K562 (cell line): ENCODE results near the gene CXCL1. TPM values are rescaled to one million over a fixed set of nuclear protein-coding genes. Genes with fewer than 3 reads are reported as not detected.
A peak's percentile ranks its signal among the peaks of the same experiment; 100 is the strongest.

Source experiments
- ATF7 ChIP-seq: fragments of 450-650 bp; IDR thresholded peaks from 2 replicates; pipeline ENCODE4 v1.7.1; 2014; ENCODE audit warnings: mild to moderate bottlenecking, moderate library complexity
- EHMT2 ChIP-seq: fragments of 450-650 bp; IDR thresholded peaks from 2 replicates; pipeline ENCODE4 v1.6.1; 2018; ENCODE audit warnings: antibody characterized with exemption
- EWSR1 ChIP-seq: fragments of 450-650 bp; IDR thresholded peaks from 2 replicates; pipeline ENCODE4 v1.6.1; 2018; ENCODE audit warnings: borderline replicate concordance, mild to moderate bottlenecking, low read depth, moderate library complexity; ENCODE audit not compliant: partially characterized antibody
- FOXK1 ChIP-seq: sonication (generic); formaldehyde crosslinking; IDR thresholded peaks from 2 replicates; pipeline ENCODE4 v1.8.0; 2022; ENCODE audit warnings: missing genetic modification reagents, mild to moderate bottlenecking, borderline replicate concordance
- LEF1 ChIP-seq: fragments of 450-650 bp; IDR thresholded peaks from 2 replicates; pipeline ENCODE4 v1.6.1; 2016; ENCODE audit warnings: mild to moderate bottlenecking
- POLR2H ChIP-seq: IDR thresholded peaks from 2 replicates; pipeline ENCODE4 v1.6.1; 2016; ENCODE audit warnings: missing genetic modification characterization, low read depth, mild to moderate bottlenecking, control low read depth, missing compliant biosample characterization, moderate library complexity
- SMAD1 ChIP-seq: fragments of 150-350 bp; IDR thresholded peaks from 2 replicates; pipeline ENCODE4 v1.6.1; 2014; ENCODE audit warnings: low read length, low read depth; ENCODE audit not compliant: partially characterized antibody
- SMAD2 ChIP-seq: fragments of 150-350 bp; IDR thresholded peaks from 2 replicates; pipeline ENCODE4 v1.6.1; 2014; ENCODE audit warnings: low read depth, mild to moderate bottlenecking, low read length
- ZKSCAN8 ChIP-seq: fragments of 200-800 bp; sonication (Bioruptor generic); IDR thresholded peaks from 2 replicates; pipeline ENCODE4 v1.6.1; 2016; ENCODE audit warnings: missing genetic modification characterization, missing compliant biosample characterization
- ZNF644 ChIP-seq: fragments of 200-800 bp; sonication (Bioruptor generic); IDR thresholded peaks from 2 replicates; pipeline ENCODE4 v1.6.1; 2016; ENCODE audit warnings: low read depth, missing genetic modification characterization, missing compliant biosample characterization
- polyA plus RNA-seq, 8 experiments: library from polyadenylated mRNA; depleted of rRNA in 4 of 8; stranded (reverse) in 5 of 8; unstranded in 3 of 8; fragments of >200 nt; fragmentation: Nextera tagmentation in 2 of 8; fragmentation: Illumina TruSeq in 1 of 8; extraction: Ambion mirVana in 2 of 8; extraction: Trizol in 1 of 8; gene quantifications; 2 replicates each; pipeline versions ENCODE4 v1.2.1 to v1.2.3, GENCODE V29; 2011 to 2014; ENCODE audit warnings: inconsistent platforms in 1 of 8, missing spikeins in 1 of 8
- total RNA-seq, 7 experiments: library from RNA; depleted of rRNA in 6 of 7; stranded (reverse); fragments of >200 nt in 6 of 7; fragmentation: Illumina TruSeq in 2 of 7; extraction: Trizol in 2 of 7; gene quantifications; 2 replicates each; pipeline versions ENCODE4 v1.2.1 to v1.2.3, GENCODE V29; 2011 to 2021; ENCODE audit warnings: low replicate concordance in 1 of 7
- TF ChIP-seq, protein P1 (sequence below): sonication (generic); formaldehyde crosslinking; IDR thresholded peaks from 2 replicates; pipeline ENCODE4 v1.8.0; 2023; ENCODE audit warnings: mild to moderate bottlenecking, missing genetic modification reagents
- TF ChIP-seq, protein P2 (sequence below): IDR thresholded peaks from 3 replicates; pipeline ENCODE4 v1.6.1; 2011; ENCODE audit warnings: borderline replicate concordance, mild to moderate bottlenecking; ENCODE audit not compliant: insufficient read length, insufficient read depth
- TF ChIP-seq, protein P3 (sequence below): sonication (generic); formaldehyde crosslinking; IDR thresholded peaks from 2 replicates; pipeline ENCODE4 v1.8.0; 2022; ENCODE audit warnings: missing genetic modification reagents, mild to moderate bottlenecking, moderate library complexity, borderline replicate concordance
- TF ChIP-seq, protein P4 (sequence below): sonication (generic); formaldehyde crosslinking; IDR thresholded peaks from 2 replicates; pipeline ENCODE4 v1.8.1; 2023; ENCODE audit warnings: mild to moderate bottlenecking, missing genetic modification reagents
- TF ChIP-seq, protein P5 (sequence below), 2 experiments: fragments of 450-650 bp; IDR thresholded peaks; 2 replicates each; pipeline ENCODE4 v1.6.1; 2016
- TF ChIP-seq, protein P6 (sequence below): fragments of 450-650 bp; IDR thresholded peaks from 2 replicates; pipeline ENCODE4 v1.6.1; 2018; ENCODE audit warnings: mild to moderate bottlenecking, low read depth; ENCODE audit not compliant: partially characterized antibody
- TF ChIP-seq, protein P7 (sequence below): fragments of 250-450 bp; sonication (Bioruptor Pico); IDR thresholded peaks from 2 replicates; pipeline ENCODE4 v1.5.0; 2021

Gene CXCL1
- total and polyA plus RNA-seq, 9 of the 15 experiments (the other 6 are each of a cell fraction or from before 2014, with no cell fraction given): 0.07 to 2.2 (median 0.32) TPM; not detected in 3

DNA sequence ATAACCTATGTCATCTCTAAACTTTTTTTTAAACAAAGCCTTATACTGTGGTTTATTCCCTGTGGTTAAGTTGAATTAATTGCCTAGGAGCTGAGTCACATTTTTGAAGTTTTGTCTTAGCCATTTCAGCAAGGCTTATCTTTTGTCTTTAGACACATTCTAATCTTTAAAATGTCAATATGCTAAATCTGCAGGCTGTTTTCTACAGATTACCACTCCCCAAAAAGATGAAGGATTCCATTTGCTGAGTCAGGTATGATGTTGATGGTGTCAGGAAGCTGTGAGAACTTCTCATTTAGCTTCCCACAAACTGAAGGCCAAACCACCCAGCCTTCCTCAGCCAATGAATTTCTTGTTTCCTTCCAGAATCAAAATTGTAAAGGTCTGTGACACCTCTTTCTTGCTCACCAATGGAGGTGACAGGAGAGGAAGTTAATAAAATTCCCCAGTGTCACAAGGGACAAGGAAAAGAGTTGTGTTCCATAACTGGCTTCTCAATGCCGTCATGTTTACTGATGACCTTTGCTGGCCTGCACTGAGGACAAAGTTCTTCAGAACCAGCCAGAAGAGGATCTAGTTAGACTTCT is 36.4 kb upstream of the CXCL1 start (continued):
- TF ChIP-seq, protein P1, sequence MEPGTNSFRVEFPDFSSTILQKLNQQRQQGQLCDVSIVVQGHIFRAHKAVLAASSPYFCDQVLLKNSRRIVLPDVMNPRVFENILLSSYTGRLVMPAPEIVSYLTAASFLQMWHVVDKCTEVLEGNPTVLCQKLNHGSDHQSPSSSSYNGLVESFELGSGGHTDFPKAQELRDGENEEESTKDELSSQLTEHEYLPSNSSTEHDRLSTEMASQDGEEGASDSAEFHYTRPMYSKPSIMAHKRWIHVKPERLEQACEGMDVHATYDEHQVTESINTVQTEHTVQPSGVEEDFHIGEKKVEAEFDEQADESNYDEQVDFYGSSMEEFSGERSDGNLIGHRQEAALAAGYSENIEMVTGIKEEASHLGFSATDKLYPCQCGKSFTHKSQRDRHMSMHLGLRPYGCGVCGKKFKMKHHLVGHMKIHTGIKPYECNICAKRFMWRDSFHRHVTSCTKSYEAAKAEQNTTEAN (CRISPR knock-in tag): no peak
- TF ChIP-seq, protein P2, sequence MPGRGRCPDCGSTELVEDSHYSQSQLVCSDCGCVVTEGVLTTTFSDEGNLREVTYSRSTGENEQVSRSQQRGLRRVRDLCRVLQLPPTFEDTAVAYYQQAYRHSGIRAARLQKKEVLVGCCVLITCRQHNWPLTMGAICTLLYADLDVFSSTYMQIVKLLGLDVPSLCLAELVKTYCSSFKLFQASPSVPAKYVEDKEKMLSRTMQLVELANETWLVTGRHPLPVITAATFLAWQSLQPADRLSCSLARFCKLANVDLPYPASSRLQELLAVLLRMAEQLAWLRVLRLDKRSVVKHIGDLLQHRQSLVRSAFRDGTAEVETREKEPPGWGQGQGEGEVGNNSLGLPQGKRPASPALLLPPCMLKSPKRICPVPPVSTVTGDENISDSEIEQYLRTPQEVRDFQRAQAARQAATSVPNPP: no peak
- TF ChIP-seq SMAD2: no peak
- TF ChIP-seq ZNF644 (tag): no peak
- no peak for TF ChIP-seq SMAD1
- TF ChIP-seq POLR2H (tag): no peak
- TF ChIP-seq, protein P3, sequence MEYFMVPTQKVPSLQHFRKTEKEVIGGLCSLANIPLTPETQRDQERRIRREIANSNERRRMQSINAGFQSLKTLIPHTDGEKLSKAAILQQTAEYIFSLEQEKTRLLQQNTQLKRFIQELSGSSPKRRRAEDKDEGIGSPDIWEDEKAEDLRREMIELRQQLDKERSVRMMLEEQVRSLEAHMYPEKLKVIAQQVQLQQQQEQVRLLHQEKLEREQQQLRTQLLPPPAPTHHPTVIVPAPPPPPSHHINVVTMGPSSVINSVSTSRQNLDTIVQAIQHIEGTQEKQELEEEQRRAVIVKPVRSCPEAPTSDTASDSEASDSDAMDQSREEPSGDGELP: no peak
- no peak for TF ChIP-seq EWSR1
- TF ChIP-seq, protein P4, sequence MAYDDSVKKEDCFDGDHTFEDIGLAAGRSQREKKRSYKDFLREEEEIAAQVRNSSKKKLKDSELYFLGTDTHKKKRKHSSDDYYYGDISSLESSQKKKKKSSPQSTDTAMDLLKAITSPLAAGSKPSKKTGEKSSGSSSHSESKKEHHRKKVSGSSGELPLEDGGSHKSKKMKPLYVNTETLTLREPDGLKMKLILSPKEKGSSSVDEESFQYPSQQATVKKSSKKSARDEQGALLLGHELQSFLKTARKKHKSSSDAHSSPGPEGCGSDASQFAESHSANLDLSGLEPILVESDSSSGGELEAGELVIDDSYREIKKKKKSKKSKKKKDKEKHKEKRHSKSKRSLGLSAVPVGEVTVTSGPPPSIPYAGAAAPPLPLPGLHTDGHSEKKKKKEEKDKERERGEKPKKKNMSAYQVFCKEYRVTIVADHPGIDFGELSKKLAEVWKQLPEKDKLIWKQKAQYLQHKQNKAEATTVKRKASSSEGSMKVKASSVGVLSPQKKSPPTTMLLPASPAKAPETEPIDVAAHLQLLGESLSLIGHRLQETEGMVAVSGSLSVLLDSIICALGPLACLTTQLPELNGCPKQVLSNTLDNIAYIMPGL (CRISPR knock-in tag): no peak
- no peak for TF ChIP-seq ZKSCAN8
- TF ChIP-seq LEF1: peak; percentile 92
- no peak for TF ChIP-seq FOXK1 (CRISPR knock-in tag)
- peak; percentile 78; the same call in 1 of the 2 replicates for TF ChIP-seq EHMT2
- TF ChIP-seq, protein P5, sequence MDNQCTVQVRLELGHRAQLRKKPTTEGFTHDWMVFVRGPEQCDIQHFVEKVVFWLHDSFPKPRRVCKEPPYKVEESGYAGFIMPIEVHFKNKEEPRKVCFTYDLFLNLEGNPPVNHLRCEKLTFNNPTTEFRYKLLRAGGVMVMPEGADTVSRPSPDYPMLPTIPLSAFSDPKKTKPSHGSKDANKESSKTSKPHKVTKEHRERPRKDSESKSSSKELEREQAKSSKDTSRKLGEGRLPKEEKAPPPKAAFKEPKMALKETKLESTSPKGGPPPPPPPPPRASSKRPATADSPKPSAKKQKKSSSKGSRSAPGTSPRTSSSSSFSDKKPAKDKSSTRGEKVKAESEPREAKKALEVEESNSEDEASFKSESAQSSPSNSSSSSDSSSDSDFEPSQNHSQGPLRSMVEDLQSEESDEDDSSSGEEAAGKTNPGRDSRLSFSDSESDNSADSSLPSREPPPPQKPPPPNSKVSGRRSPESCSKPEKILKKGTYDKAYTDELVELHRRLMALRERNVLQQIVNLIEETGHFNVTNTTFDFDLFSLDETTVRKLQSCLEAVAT (IDR thresholded peaks at IDR 0.05): peak in 1 of 2 experiments; percentile 48; a peak in 1 of 4 replicates
- TF ChIP-seq, protein P6, sequence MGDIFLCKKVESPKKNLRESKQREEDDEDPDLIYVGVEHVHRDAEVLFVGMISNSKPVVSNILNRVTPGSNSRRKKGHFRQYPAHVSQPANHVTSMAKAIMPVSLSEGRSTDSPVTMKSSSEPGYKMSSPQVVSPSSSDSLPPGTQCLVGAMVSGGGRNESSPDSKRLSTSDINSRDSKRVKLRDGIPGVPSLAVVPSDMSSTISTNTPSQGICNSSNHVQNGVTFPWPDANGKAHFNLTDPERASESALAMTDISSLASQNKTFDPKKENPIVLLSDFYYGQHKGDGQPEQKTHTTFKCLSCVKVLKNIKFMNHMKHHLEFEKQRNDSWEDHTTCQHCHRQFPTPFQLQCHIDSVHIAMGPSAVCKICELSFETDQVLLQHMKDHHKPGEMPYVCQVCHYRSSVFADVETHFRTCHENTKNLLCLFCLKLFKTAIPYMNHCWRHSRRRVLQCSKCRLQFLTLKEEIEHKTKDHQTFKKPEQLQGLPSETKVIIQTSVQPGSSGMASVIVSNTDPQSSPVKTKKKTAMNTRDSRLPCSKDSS: no peak
- TF ChIP-seq ATF7: peak; percentile 71
- TF ChIP-seq, protein P7, sequence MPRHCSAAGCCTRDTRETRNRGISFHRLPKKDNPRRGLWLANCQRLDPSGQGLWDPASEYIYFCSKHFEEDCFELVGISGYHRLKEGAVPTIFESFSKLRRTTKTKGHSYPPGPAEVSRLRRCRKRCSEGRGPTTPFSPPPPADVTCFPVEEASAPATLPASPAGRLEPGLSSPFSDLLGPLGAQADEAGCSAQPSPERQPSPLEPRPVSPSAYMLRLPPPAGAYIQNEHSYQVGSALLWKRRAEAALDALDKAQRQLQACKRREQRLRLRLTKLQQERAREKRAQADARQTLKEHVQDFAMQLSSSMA: no peak
